ENCODE measurements around the gene TCEA2. TPM values are rescaled to one million over a fixed set of nuclear protein-coding genes. Genes with fewer than 3 reads are reported as not detected.

TCEA2 gene
- 100 to 1,000 TPM in 1 of 5 donors, 10 to 100 TPM in 4; 55.7 to 102 (median 79.6) TPM for polyA plus RNA-seq (ENCODE audit: insufficient read depth in 1 of 5, insufficient read length in 5 of 5, low replicate concordance in 1 of 5)
- long read RNA-seq, donor 1, transcript TCEA2-202 (10 exons, 1,235 nt): major isoform, 33 of 47 reads
- long read RNA-seq, donor 1, partial matches to known transcripts: 6 of 47 reads
- long read RNA-seq, donor 1, other reads (novel, unspliced or antisense): 0 of 47 reads
- long read RNA-seq, donor 2, transcript TCEA2-202 (10 exons, 1,235 nt): major isoform, 23 of 27 reads
- long read RNA-seq, donor 2, partial matches to known transcripts: 0 of 27 reads
- long read RNA-seq, donor 2, other reads (novel, unspliced or antisense): 0 of 27 reads
- long read RNA-seq, donor 3, transcript TCEA2-202 (10 exons, 1,235 nt): major isoform, 16 of 22 reads
- long read RNA-seq, donor 3, partial matches to known transcripts: 0 of 22 reads
- long read RNA-seq, donor 3, other reads (novel, unspliced or antisense): 0 of 22 reads
- long read RNA-seq, donor 4, transcript TCEA2-202 (10 exons, 1,235 nt): major isoform, 13 of 16 reads
- long read RNA-seq, donor 4, partial matches to known transcripts: 0 of 16 reads
- long read RNA-seq, donor 4, other reads (novel, unspliced or antisense): 0 of 16 reads
- long read RNA-seq, donor 5, transcript TCEA2-202 (10 exons, 1,235 nt): major isoform, 16 of 30 reads
- long read RNA-seq, donor 5, partial matches to known transcripts: 7 of 30 reads
- long read RNA-seq, donor 5, other reads (novel, unspliced or antisense): 0 of 30 reads
- long read RNA-seq, donor 6, transcript TCEA2-202 (10 exons, 1,235 nt): major isoform, 26 of 267 reads
- long read RNA-seq, donor 6, partial matches to known transcripts: 239 of 267 reads
- long read RNA-seq, donor 6, other reads (novel, unspliced or antisense): 0 of 267 reads
- long read RNA-seq, donor 7, transcript TCEA2-202 (10 exons, 1,235 nt): major isoform, 13 of 177 reads
- long read RNA-seq, donor 7, partial matches to known transcripts: 154 of 177 reads
- long read RNA-seq, donor 7, other reads (novel, unspliced or antisense): 8 of 177 reads
- long read RNA-seq, donor 8, transcript TCEA2-202 (10 exons, 1,235 nt): major isoform, 6 of 7 reads
- long read RNA-seq, donor 8, partial matches to known transcripts: 0 of 7 reads
- long read RNA-seq, donor 8, other reads (novel, unspliced or antisense): 0 of 7 reads

DNA sequence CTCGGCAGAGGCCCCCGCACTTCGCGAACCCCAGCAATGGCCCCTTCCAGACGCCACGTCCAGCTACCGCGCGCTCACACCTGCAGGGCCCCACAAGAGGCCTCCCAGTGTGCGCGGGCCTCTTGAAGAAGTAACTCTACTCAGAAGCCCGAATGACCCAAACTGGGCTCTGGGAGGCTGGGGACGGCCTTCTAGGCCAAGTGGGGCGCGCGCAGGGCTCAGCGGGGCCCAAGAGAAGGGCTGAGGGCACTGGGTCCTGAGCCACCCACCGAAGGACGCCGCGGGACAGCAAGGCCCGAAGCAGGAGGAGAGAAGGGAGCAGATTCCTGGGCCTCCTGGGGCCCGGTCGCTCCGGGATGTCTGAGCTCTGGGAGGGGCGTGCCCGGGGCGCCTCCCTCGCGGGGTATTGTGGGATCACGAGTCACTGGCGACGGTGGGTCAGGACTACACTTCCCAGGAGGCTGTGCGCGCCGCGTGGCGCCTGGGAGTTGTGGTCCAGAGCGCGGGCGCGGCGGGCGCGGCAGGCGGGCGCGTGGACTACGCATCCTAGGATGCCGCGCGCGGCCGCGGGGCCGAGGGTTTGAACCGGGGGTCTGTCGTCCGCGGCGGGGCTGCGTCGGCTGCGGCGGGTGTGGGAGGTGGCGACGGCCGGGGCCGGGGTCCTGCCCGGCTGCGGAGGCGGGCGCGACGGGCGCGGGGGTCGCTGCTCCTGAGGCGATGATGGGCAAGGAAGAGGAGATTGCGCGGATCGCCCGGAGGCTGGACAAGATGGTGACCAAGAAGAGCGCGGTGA lies at the start of gene TCEA2:
Gene TCEA2 (plus strand): TSS at position 603 of the 793 bp plus-strand sequence. CDS start 115 bp downstream, at position 718.
- DNase-seq: peak; percentile 95 to 96

DNA sequence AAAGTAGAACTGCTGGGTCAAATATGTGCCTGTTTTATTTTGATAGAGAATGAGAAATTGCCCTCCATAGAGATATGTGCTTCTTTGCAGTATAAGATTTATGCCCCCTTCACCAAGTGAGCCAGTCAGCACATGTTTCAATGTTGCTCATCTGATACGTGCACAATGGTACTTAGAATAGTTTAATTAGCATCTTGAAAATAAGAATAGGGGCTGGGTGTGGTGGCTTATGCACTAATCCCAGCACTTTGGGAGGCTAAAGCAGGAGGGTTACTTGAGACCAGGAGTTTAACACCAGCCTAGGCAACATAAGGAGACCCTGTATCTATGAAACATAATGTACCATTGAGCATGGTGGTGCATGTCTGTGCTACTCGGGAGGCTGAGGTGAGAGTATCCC lies 47.4 kb upstream of the TCEA2 start:
- DNase-seq: no peak

- DNase-seq: no peak
These were observed 41.6 kb upstream of the TCEA2 start for GRCh38 chr20:64021124-64021975.

GRCh38 chr20:64022671-64023360 lies 40.2 kb upstream of the TCEA2 start:
- DNase-seq: no peak

DNA sequence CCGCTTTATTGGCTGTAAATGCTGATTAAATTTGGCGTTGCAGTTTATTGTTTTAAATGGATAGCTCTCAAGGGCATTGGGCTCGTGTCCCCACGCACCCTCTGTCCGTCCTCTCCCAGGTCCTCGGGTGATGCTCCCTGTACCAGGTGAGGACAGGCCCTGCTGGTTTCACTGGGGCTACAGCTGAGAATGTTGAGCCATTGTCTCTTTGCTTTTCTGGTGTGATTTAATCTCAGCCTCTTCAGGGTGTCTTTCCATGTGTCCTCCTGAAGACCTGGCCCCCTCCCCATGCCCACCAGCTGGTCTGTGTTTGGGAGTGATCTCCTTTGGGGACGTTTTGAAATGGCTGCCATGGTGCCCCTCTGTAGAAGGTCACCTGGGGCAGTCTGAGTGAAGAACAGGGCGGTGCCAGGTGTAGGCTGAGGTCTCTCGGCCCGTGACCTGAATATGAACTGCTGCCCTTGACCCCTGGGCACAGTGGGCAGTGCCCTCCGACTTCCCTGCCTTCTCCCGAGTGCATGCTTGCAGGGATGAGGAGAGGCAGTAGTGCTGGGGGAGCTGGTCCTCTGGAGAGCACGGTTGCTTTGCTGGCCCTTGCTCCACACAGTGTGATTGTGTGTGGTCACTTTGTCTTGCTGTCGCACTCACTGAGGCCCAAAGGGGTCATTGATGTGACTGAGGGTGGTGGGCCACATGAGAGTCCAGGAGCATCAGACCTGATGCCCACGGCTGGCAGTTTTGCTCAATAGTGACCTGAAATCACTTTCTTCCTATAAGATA lies 39.4 kb upstream of the TCEA2 start:
- DNase-seq: no peak

DNA sequence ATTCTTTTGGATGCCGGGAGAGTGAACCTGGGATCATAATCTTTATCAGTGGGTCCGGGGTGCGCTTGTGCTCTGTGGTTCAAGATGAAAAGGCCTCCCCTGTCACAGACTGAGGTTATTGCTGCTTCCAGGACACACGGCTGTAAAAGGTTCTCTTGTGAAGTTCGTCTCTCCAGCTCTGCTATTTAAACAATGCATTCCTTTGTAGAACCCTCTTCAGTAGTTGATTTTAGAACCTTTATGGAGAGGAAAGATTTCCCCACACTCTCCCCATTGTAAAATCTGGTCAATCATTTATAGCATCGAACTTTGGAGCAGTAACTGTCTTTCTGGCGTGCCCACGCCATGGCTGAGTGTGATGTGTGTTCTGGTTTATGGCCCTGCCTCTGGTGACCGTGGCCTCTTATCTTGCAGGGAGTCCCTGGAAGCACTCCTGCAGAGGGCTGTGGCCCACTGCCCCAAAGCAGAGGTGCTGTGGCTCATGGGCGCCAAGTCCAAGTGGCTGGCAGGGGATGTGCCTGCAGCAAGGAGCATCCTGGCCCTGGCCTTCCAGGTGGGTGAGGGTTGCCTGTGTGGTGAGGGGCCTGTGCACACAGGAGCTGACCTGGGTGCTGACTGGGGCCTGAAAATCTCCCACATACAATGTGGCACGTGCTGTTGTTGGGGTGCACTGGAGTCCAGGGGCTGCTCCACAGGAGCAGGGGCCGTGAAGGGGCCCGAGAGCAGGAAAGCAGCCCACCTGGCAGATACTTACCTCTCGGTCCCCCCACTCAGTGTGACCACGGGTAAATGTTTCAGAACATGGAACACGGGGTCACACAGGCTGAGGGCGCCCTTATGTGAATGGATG lies 38.6 kb upstream of the TCEA2 start:
- DNase-seq: no peak

- no peak for DNase-seq
These were observed 37.7 kb upstream of the TCEA2 start for GRCh38 chr20:64025101-64025825.

DNA sequence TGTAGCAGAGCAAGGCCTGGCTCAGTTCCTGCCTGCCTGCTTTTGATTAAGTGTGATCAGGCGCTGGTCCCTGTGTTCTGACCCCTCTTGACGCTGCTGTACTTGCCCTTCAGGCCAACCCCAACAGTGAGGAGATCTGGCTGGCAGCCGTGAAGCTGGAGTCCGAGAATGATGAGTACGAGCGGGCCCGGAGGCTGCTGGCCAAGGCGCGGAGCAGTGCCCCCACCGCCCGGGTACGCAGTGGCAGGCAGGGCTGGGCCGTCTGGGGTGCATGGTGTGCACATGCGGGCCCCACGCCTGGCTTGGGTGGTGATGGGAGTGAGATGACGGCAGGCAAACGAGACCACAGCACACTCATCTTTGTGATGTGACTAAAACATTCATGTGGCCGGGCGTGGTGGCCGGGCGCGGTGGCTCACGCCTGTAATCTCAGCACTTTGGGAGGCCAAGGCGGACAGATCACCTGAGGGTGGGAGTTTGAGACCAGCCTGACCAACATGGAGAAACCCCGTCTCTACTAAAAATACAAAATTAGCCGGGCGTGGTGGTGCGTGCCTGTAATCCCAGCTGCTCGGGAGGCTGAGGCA lies 37.1 kb upstream of the TCEA2 start:
- DNase-seq: no peak

DNA sequence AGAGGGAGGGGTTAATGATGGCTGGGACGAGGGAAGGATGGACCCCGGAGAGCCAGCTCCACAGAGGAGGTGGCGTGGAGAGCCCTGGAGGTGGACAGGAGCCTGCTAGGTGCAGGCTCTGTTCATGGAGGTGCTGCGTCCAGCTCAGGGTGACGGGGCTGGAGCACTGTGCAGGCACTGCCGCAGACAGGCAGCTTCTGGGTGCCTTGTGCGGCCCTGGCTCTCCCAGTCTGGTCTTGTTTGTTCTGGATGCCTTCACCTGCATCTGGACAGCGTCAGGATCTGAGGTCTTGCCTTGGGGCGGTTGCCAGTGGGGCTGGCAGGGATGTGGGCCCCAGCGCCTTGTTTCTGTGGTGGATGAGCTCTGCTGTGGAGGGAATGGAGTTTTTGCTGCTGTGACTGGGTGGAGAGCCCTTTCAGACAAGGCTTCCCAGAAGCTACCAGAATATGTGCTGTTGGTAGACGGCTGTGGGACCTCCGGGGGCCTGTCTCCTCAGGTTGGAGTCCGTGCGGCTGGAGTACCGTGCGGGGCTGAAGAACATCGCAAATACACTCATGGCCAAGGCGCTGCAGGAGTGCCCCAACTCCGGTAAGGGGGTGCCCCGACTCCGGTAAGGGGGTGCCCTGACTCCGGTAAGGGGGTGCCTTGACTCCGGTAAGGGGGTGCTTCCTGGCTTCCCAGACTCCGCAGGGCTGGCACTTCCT lies 34.9 kb upstream of the TCEA2 start:
- DNase-seq: no peak

DNA sequence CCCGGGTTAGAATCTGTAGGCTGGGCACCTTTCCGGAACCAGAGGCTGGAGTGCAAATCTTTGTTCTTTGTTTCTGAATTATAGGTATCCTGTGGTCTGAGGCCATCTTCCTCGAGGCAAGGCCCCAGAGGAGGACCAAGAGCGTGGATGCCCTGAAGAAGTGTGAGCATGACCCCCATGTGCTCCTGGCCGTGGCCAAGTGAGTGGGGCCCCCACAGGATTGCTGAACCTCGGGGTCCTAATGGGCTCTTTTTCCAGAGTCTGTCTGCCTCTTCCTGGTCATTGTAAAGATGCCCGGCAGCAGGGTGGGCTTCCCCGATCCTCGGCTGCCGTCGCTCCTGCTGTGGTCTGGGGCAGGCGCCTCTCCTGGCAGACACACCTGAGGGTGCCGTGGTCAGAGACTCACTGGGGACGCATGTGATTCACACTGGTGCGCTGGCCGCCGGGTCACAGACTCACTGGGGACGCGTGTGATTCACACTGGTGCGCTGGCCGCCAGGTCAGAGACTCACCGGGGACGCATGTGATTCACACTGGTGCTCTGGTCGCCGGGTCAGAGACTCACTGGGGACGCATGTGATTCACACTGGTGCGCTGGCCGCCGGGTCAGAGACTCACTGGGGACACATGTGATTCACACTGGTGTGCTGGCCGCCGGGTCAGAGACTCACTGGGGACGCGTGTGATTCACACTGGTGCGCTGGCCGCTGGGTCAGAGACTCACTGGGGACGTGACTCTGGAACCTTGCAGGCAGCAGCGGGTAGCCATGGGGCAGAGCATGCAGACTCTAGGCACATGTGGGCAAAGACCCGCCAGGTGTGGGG lies 33.5 kb upstream of the TCEA2 start:
- no peak for DNase-seq

DNA sequence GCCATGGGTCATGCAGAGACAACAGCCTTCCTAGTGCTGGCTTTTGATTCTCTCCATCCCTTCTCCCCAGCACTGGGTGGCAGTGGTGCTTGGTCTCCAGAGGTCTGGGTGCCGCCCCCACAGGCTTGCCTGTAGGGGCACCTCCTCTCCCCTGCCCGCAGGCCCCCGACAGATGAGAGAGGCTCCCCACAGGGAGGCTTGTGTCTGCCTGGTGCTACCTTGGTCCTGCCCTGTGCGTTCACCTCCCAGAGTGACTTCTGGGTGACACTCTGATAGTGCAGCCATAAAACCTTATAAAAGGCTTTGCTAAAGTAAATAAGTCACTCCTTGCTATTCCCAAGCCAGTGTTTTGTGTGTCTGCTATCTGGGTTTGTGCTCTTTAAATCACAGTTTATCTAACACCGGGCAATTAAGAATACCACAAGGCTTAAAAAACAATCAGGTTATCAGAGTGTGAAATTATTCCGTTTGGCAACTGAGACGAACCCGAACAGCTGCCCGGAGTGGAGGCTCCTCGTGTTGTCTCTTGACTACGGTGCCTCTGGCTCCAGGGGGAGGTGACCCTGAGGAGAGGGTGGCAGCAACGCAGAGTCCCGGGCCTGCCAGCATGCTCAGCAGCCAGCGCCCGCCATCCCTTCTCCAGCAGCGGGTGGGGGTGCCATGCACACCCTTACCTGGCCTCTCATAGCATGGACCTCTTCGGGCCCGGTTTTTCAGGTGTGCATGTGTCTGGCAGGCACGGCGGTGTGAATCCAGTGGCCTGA lies 32.4 kb upstream of the TCEA2 start:
- DNase-seq: no peak

DNA sequence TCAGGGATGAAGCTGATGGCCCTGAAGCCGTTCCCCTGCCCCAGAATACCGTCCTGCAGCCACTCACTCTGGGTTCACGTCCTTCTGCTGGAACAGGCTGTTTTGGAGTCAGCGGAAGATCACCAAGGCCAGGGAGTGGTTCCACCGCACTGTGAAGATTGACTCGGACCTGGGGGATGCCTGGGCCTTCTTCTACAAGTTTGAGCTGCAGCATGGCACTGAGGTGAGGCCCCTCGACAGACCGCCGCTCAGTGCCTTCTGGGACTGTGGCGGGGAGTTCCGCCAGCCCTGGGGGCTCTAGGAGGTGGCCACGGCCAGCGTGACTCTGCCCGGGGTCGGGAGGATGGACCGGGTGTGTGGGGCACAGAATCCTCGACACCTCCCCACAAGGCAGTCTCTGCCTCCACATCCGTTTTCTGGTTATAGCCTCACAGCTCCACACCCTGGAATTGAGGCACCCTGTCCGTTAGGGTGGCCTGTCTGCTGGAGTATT lies 31.1 kb upstream of the TCEA2 start:
- no peak for DNase-seq

DNA sequence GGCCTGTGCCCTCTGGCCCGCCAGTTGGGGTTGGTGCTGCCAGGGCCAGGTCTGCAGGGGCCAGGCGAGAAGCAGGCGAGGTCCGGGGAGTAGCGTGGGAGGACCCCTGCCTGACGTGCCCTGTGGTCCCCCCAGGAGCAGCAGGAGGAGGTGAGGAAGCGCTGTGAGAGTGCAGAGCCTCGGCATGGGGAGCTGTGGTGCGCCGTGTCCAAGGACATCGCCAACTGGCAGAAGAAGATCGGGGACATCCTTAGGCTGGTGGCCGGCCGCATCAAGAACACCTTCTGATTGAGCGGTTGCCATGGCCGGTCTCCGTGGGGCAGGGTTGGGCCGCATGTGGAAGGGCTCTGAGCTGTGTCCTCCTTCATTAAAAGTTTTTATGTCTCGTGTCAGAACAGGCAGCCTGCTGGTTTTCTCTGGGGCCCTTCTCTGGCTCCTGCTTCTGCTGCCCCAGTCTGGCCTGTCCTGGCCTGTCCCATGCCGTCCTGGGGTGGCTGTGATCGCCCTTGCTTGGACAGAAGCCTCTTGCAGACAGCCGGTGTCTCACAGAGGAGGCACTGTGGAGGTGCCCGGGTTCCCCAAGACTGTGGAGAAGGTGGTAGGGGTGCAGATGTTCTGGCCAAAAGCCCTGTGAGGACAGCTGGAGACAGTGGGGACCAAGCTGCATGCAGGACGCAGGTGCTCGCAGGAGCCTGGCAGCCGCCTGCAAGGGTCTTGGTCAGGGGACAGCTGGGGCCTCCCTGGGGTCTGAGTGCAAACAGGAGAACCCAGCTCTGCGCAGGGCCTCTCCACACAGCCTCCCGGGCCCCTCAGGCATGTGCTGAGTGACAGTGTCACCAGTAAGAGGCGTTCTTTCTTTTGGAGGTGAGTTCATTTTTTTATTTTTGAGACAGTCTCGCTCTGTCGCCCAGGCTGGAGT lies 30.0 kb upstream of the TCEA2 start:
- no peak for DNase-seq
